ENCODE results near the gene HMCN1. TPM values are rescaled to one million over a fixed set of nuclear protein-coding genes. Genes with fewer than 3 reads are reported as not detected.
"Not testable (repeated sequence)": the region's sequence is repeated elsewhere in the genome, so short reads cannot be mapped to it uniquely, and the experiment has no call there.

HMCN1 gene
- total RNA-seq, 1 experiment from 2014 or later: 1.2 TPM

- peak; percentile 54 for DNase-seq (ENCODE audit: extremely low read depth, low read depth)
Observed at GRCh38 chr1:186183219-186183618, 449.0 kb downstream of the HMCN1 start.

GRCh38 chr1:186183970-186184628 lies 449.9 kb downstream of the HMCN1 start:
- DNase-seq (ENCODE audit: extremely low read depth, low read depth): no peak

- not testable (repeated sequence) for DNase-seq (ENCODE audit: extremely low read depth, low read depth)
Observed at GRCh38 chr1:186186251-186186650, 452.1 kb downstream of the HMCN1 start.

- no peak for DNase-seq (ENCODE audit: extremely low read depth, low read depth)
Observed at GRCh38 chr1:186187601-186188000, 453.4 kb downstream of the HMCN1 start.

- DNase-seq (ENCODE audit: extremely low read depth, low read depth): peak; percentile 53
Observed at GRCh38 chr1:186188004-186188539, 453.9 kb downstream of the HMCN1 start.

- no peak for DNase-seq (ENCODE audit: extremely low read depth, low read depth)
Observed at GRCh38 chr1:186188736-186189135, 454.5 kb downstream of the HMCN1 start.

GRCh38 chr1:186189156-186189555 lies 455.0 kb downstream of the HMCN1 start:
- no peak for DNase-seq (ENCODE audit: extremely low read depth, low read depth)

- no peak for DNase-seq (ENCODE audit: extremely low read depth, low read depth)
Observed at GRCh38 chr1:186191511-186191910, 457.3 kb downstream of the HMCN1 start.

- DNase-seq (ENCODE audit: extremely low read depth, low read depth): no peak
Observed at GRCh38 chr1:186193224-186193623, 459.0 kb downstream of the HMCN1 start.

- no peak for DNase-seq (ENCODE audit: extremely low read depth, low read depth)
Observed at GRCh38 chr1:186194107-186194756, 460.0 kb downstream of the HMCN1 start.

- no peak for DNase-seq (ENCODE audit: extremely low read depth, low read depth)
Observed at GRCh38 chr1:186195377-186195931, 461.3 kb downstream of the HMCN1 start.

GRCh38 chr1:186202271-186202764 lies 468.1 kb downstream of the HMCN1 start:
- no peak for DNase-seq (ENCODE audit: extremely low read depth, low read depth)

- no peak for DNase-seq (ENCODE audit: extremely low read depth, low read depth)
Observed at GRCh38 chr1:186202776-186203175, 468.6 kb downstream of the HMCN1 start.

- DNase-seq (ENCODE audit: extremely low read depth, low read depth): no peak
Observed at GRCh38 chr1:186206048-186206570, 471.9 kb downstream of the HMCN1 start.

- DNase-seq (ENCODE audit: extremely low read depth, low read depth): no peak
Observed at GRCh38 chr1:186207391-186208085, 473.3 kb downstream of the HMCN1 start.

- no peak for DNase-seq (ENCODE audit: extremely low read depth, low read depth)
Observed at GRCh38 chr1:186208405-186209129, 474.4 kb downstream of the HMCN1 start.

- DNase-seq (ENCODE audit: extremely low read depth, low read depth): no peak
Observed at GRCh38 chr1:186210258-186210657, 476.1 kb downstream of the HMCN1 start.

GRCh38 chr1:186211583-186211982 lies 477.4 kb downstream of the HMCN1 start:
- DNase-seq (ENCODE audit: extremely low read depth, low read depth): not testable (repeated sequence)

- peak; percentile 87 for DNase-seq (ENCODE audit: extremely low read depth, low read depth)
Observed at GRCh38 chr1:186212568-186213224, 478.5 kb downstream of the HMCN1 start.

- DNase-seq (ENCODE audit: extremely low read depth, low read depth): no peak
Observed at GRCh38 chr1:186213225-186213607, 479.0 kb downstream of the HMCN1 start.
